GM12865 (cell line): ENCODE data around the gene NRCAM.

Experiments used
- DNase-seq: peaks from one replicate; pipeline ENCODE4 v3.0.0; 2010; ENCODE audit warnings: low read depth
- H3K4me3 ChIP-seq: 2 replicates; pipeline ENCODE4 v1.5.1; 2011; ENCODE audit warnings: mild to moderate bottlenecking, low read depth, low read length, control low read depth
- TF ChIP-seq, protein P1 (sequence below): IDR thresholded peaks from 2 replicates; pipeline ENCODE4 v1.5.1; 2011; ENCODE audit warnings: low read length, control low read depth, low read depth, inconsistent platforms; ENCODE audit not compliant: insufficient read depth; ENCODE audit errors: missing control alignments

The NRCAM gene

DNA sequence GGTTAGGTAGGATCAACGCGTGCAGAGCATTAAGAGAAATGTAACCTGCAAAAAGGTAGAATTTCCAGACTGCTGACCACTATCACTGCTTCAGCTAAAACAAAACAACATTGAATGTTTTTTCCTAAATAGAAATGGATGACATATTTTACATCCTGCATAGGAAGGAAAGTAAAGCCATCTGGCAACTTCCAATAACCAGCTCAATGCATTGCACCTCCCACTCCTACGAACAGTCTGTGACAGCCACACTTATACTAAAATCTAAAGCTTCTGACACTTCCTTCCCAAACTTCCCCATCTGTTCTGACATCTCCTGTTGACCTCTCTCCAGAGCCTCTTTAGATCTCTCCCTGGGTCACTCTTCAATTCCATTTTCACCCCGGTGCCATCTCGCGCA, 47.1 kb downstream of the NRCAM start:
- no peak overlapping the region for H3K4me3 ChIP-seq
- no peak for DNase-seq
- TF ChIP-seq, protein P1, sequence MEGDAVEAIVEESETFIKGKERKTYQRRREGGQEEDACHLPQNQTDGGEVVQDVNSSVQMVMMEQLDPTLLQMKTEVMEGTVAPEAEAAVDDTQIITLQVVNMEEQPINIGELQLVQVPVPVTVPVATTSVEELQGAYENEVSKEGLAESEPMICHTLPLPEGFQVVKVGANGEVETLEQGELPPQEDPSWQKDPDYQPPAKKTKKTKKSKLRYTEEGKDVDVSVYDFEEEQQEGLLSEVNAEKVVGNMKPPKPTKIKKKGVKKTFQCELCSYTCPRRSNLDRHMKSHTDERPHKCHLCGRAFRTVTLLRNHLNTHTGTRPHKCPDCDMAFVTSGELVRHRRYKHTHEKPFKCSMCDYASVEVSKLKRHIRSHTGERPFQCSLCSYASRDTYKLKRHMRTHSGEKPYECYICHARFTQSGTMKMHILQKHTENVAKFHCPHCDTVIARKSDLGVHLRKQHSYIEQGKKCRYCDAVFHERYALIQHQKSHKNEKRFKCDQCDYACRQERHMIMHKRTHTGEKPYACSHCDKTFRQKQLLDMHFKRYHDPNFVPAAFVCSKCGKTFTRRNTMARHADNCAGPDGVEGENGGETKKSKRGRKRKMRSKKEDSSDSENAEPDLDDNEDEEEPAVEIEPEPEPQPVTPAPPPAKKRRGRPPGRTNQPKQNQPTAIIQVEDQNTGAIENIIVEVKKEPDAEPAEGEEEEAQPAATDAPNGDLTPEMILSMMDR: no peak

DNA sequence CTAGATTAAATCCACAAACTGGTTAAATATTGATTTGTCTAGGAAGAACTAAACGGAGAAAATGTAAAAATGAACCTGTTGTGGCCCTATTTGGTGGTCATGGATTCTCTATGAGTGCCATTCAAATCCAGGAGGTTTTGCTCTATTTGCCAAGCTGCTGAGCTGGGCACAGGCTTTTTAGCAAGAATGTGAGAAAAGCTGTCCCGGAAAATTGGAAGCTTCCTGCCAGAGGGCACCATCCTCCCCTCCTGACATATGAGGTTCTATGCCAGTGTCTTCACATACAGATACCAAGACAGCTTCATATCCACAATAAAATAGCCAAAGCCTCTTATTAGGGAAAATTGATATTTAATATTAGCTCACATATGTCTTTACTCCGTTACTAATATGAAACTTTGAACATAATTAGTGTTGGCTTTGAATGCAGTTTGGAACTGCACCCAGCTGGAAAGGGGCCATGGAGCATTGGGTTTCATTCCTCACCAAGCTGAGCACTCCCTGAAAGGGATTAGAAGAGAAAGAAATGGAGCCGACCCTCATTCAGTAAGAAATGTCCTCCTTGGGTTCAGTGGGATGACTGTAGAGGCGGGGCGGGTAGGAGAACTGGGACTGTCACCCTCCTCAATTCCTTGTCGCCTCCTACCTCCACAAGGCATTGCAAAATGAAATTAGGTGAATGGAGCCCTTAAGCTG, 47.8 kb downstream of the NRCAM start:
- TF ChIP-seq, protein P1: no peak
- no peak overlapping the region for H3K4me3 ChIP-seq
- DNase-seq: no peak

DNA sequence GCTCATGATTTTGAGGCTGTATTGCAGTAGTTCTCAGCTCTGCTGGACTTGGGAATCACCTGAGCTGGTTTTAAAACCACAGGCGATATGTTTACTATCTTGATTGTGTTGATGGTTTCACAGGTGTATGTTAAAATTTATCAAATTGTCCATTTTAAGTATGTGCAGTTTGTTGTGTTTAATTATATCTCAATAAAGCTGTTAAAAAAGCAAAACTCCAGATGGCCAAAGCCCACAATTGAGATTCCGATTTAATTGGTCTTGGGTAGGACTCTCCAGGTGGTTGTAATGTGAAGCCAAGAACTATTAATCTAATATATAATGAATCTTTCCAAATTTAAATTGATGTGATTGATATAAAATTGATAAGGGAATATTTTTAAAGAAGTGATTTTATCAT, 48.6 kb downstream of the NRCAM start:
- TF ChIP-seq, protein P1: no peak
- DNase-seq: no peak
- no peak overlapping the region for H3K4me3 ChIP-seq

DNA sequence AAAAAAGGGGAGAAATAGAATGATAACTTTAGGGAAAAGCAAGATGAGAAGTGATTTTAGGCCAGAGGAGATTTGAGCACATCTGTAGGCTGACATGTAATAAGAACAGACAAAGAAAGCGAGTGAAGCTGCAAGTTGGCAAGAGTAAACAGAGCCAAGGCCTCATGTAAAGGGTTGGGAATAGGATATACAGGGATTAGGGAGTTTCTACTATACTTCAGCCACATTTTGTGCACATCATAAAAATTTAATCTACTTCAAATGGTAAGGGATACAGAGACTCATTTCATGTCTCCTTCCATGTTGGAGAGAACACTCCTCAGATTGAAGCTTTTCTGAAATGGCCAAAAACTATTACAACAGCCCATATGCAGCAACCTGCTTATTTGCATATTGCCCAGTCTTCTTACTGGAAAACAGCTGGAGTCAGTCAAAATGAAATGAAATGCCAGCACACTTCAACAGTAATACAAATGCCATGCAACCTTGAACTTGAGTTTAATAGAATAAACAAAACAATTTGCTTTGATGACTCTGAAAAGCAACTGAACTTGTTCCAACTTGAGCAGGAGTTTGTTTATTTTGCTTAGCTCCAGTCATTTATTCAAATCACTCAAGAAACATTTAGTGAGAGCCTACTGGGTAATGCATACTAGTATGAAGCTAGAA, 49.9 kb downstream of the NRCAM start:
- TF ChIP-seq, protein P1: no peak
- no peak overlapping the region for H3K4me3 ChIP-seq
- DNase-seq: no peak

DNA sequence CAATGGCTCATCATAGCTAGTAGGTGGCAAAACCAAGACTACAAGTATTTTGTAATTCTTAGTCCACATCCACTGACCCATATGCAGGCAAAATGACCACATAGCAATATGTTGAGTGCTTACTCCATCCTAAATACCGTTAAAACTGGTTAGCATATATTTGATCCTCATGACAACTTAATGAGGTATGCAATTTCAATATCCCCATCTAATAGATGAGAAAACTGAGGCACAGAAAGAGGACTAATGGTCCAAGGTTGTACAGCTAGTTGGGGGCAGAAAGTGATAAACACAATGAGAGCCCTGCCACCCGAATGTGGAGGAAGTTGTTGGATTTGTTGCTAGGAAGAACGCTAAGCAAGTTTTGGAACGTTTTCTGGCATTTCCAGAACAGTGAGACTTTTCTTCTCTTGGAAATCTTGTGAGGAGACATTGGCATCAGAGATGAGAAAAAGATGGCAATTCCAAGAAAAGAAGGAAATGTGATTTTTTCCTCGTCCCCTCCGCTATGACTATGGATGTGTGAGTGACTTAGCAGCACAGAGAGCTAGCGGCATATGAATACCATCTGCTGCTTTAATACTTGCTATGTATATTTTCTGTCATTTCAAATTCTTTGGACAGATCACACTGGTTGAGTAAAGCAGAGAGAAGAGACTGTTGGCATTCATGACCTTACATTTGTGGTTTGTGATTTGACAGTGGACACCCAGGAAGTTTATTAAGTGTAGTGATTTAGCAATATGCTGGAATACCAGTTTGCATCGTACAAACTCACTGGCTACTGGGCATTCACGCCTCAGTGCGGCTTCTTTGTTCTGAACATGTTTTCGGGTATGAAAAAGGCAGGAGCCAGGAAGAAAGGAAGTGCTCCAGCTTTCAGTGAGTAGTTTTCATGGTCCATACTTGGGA, 51.5 kb downstream of the NRCAM start:
- no peak overlapping the region for H3K4me3 ChIP-seq
- TF ChIP-seq, protein P1: no peak
- DNase-seq: no peak

DNA sequence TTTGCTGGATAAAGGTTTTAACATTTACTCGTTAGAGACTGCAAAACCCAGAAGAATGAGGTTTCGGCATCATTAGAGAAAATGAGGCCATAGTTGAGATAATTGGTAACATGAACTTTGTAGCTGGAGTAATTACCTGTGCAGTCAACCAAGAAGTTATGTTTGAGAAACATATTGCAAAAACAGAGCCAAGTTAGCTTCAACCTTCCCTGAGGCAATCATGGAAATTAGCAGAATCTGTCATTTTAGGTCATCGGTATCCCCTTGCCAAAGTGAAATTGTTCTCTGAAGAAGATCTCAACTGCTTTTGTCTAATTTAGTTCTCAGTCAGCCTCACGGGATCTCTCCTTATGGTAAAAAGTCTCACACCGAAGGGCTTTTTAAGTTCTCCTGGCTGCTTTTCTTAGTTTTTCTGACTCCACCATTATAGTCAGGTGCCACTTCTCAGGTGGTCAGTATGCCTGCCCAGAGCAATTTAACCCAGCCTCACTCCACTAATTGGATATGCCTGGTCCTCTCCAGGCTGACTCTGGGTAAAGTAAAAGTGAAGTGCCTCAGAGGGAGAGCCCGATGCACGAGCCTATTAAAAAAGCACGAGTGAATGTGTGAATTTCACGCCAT, 52.5 kb downstream of the NRCAM start:
- no peak overlapping the region for H3K4me3 ChIP-seq
- TF ChIP-seq, protein P1: no peak
- no peak for DNase-seq
